Ascending aorta (tissue), 2 donors: ENCODE data around the gene NRL. TPM values are rescaled to one million over a fixed set of nuclear protein-coding genes. Genes with fewer than 3 reads are reported as not detected.

Experiments
- DNase-seq, 2 donors: peaks; one replicate each; pipeline ENCODE4 v3.0.0-alpha.2; 2019; ENCODE audit warnings: low spot score in 2 of 2
- H3K27ac ChIP-seq, 2 donors: fragments of 200-600 bp; sonication (generic); one replicate each; pipeline ENCODE4 v1.5.1; 2016 to 2017; ENCODE audit warnings: mild to moderate bottlenecking in 1 of 2
- H3K27me3 ChIP-seq: fragments of 200-600 bp; sonication (generic); one replicate; pipeline ENCODE4 v1.5.1; 2017
- H3K36me3 ChIP-seq, 2 donors: fragments of 200-600 bp; sonication (generic); one replicate each; pipeline ENCODE4 v1.5.1; 2016
- H3K4me1 ChIP-seq, 2 donors: fragments of 200-600 bp; sonication (generic); one replicate each; pipeline ENCODE4 v1.5.1; 2016 to 2017; ENCODE audit warnings: mild to moderate bottlenecking in 1 of 2
- H3K4me3 ChIP-seq, 2 donors: fragments of 200-600 bp; sonication (generic); one replicate each; pipeline ENCODE4 v1.5.1; 2016 to 2017; ENCODE audit warnings: mild to moderate bottlenecking in 1 of 2
- H3K9me3 ChIP-seq, 2 donors: fragments of 200-600 bp; sonication (generic); one replicate each; pipeline ENCODE4 v1.5.1; 2016
- intact Hi-C: fragments of 100-400 bp; cut with DNase I; formaldehyde crosslinking; loops from one replicate; pipeline ENCODE4 v1.15.1; 2023
- total RNA-seq: library from RNA; depleted of rRNA; stranded (reverse); fragments of >200 nt; gene quantifications from one replicate; pipeline ENCODE4 v1.1.0, GENCODE V29; 2016
- TF ChIP-seq, protein P1 (sequence below), 3 experiments: fragments of 200-600 bp in 2 of 3; fragments of 450-650 bp in 1 of 3; sonication (generic) in 2 of 3; IDR thresholded peaks; one replicate each; pipeline ENCODE4 v1.5.1; 2016 to 2019; ENCODE audit warnings: antibody characterized with exemption in 3 of 3, mild to moderate bottlenecking in 1 of 3, moderate library complexity in 1 of 3

Gene NRL
- total RNA-seq, 1 donor from 2014 or later = not detected

DNA sequence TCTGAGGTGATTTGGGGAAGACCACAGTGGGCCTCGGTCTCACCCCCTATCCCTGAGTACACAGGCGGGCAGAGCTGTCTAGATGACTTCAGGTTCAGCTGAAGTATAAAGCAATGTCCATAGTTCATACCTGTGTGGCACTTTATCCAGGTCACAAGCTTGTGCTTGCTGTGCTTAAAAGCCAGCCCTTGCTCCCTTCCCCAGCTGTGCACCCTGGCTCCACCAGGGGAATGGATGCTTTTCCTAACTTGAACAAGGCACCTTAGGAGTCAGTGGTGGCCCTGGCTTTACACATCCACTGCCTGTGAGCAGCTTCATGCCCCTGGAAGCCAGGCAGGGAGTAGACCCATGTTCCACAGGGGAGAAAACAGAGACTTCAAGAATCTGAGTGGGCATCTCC lies 57.5 kb downstream of the NRL start:
- H3K27ac ChIP-seq = no peak overlapping the region
- intact Hi-C loops = no loop called here
- DNase-seq = no peak

DNA sequence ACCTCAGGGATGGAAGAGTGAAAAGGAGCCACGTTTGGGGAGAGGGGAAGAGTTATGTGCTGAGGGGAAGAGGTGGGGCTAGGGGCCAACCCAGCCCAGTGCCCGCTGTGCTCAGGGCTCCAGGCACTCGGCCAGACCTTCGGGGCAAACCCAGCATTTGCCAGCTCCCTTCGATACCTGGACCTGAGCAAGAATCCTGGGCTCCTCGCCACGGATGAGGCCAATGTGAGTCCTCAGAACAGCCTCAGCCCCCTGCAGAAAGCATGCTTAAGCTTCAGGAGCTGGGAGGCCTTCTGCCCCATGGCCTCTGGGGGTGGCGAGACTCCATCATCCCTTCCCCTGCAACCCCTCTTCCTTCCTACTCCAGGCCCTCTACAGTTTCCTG lies 58.0 kb downstream of the NRL start:
- Histone ChIP-seq H3K27ac (no peak overlapping the region), H3K4me3 (no peak overlapping the region), H3K4me1 (peaks cover 5 to 8% of the 10 kb centered on the region in 2 donors), H3K9me3 (no peaks in the 10 kb centered on the region), H3K36me3 (no peaks in the 10 kb centered on the region), H3K27me3 (no peaks in the 10 kb centered on the region)
- intact Hi-C loops = no loop called here
- TF ChIP-seq, protein P1, sequence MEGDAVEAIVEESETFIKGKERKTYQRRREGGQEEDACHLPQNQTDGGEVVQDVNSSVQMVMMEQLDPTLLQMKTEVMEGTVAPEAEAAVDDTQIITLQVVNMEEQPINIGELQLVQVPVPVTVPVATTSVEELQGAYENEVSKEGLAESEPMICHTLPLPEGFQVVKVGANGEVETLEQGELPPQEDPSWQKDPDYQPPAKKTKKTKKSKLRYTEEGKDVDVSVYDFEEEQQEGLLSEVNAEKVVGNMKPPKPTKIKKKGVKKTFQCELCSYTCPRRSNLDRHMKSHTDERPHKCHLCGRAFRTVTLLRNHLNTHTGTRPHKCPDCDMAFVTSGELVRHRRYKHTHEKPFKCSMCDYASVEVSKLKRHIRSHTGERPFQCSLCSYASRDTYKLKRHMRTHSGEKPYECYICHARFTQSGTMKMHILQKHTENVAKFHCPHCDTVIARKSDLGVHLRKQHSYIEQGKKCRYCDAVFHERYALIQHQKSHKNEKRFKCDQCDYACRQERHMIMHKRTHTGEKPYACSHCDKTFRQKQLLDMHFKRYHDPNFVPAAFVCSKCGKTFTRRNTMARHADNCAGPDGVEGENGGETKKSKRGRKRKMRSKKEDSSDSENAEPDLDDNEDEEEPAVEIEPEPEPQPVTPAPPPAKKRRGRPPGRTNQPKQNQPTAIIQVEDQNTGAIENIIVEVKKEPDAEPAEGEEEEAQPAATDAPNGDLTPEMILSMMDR (IDR thresholded peaks at IDR 0.05) = no peak
- no peak for DNase-seq

More for the DNA sequence above, 57.5 kb downstream of the NRL start:
- Histone ChIP-seq H3K36me3 (no peaks in the 10 kb centered on the region), H3K27me3 (no peaks in the 10 kb centered on the region), H3K4me1 (peaks cover 2 to 4% of the 10 kb centered on the region in 2 donors), H3K4me3 (no peak overlapping the region), H3K9me3 (no peaks in the 10 kb centered on the region)
- TF ChIP-seq, protein P1 (IDR thresholded peaks at IDR 0.05) = no peak

DNA sequence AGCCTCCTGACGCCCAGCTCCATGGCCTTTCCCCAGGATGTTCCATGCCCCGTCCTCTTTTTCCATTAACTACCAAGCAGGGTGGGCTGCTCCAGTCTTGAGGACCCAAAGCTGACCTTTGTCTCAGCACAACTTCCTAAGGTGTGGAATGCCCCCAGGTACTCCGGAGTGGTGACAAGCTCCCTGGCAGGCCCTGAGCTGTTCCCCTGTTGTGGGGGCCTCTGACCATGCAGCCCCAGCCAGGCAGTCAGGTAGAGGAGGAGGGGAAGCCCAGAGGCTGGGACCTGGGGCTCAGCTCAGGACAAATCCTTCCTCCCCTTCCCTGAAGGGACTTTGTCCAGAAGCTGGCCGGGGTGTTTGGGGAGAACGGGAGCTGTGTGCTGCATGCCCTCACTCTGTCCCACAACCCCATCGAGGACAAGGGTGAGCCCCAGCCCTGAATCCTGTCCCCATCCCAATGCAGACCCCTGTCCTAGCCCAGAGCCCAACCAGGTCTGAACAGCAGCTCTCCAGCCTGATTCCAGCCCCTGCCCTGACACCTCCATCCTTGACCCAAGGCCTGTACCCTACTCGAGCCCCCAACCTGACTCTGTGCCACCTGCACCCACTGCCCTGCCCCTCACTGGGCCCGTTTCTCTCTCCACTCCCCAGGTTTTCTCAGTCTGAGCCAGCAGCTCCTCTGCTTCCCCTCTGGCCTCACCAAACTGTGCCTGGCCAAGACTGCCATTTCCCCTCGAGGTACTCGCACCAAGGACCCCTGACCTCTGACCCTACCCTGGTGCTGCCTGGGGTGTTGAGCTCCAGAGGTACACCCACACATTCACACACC lies 58.6 kb downstream of the NRL start:
- intact Hi-C loops = no loop called here
- DNase-seq = no peak
- TF ChIP-seq, protein P1 (IDR thresholded peaks at IDR 0.05) = no peak

DNA sequence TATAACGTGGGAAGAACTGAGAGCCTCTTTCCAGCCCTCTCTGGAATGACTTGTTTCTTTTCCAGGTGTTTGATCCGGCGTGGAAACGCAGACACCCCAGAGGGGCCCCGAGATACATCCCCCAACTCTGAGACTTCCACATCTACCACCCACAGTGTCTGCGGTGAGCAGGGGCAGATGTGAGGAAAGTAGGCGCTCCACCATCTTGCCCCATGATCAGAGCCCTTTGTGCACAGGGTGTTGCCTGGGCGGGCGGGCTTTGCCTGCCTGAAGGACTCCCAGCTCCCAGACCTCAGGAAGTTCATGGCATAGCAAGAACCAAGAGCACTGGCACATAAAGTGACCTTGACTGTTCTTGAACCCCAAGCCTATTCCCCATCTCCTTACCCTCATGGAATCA lies 60.1 kb downstream of the NRL start:
- Histone ChIP-seq H3K27ac (no peak overlapping the region), H3K4me3 (no peak overlapping the region), H3K4me1 (peaks cover 9 to 12% of the 10 kb centered on the region in 2 donors), H3K9me3 (no peaks in the 10 kb centered on the region), H3K36me3 (no peaks in the 10 kb centered on the region), H3K27me3 (no peaks in the 10 kb centered on the region)
- DNase-seq = peak in 1 of 2 donors; percentile 33
- TF ChIP-seq, protein P1 (IDR thresholded peaks at IDR 0.05) = no peak
- intact Hi-C loops = no loop called here

More for the DNA sequence above, 58.6 kb downstream of the NRL start:
- no peak overlapping the region for H3K4me3 ChIP-seq
- no peak overlapping the region for H3K27ac ChIP-seq
- H3K4me1 ChIP-seq = peaks cover 9 to 12% of the 10 kb centered on the region in 2 donors
- no peaks in the 10 kb centered on the region for H3K36me3 ChIP-seq
- H3K9me3 ChIP-seq = no peaks in the 10 kb centered on the region
- no peaks in the 10 kb centered on the region for H3K27me3 ChIP-seq

DNA sequence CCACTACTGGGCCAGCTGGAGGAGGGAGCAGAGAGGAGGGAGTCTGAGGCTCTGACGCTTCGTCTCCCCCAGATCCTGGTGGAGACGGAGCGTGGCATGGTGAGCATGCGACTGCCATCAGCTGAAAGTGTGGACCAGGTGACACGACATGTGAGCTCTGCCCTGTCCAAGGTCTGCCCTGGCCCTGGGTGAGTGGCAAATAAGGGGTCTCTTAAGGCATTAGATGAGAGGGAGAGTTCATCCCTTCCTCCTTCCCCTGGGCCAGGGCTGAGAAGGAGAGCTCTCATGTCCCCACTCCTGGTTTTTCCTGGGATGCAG lies 60.5 kb downstream of the NRL start:
- H3K4me3 ChIP-seq = no peak overlapping the region
- no peaks in the 10 kb centered on the region for H3K27me3 ChIP-seq
- TF ChIP-seq, protein P1 (IDR thresholded peaks at IDR 0.05) = no peak
- peak in 1 of 2 donors; percentile 49 for DNase-seq
- H3K4me1 ChIP-seq = peaks cover 9 to 12% of the 10 kb centered on the region in 2 donors
- H3K36me3 ChIP-seq = no peaks in the 10 kb centered on the region
- intact Hi-C loops = no loop called here
- H3K9me3 ChIP-seq = no peaks in the 10 kb centered on the region
- no peak overlapping the region for H3K27ac ChIP-seq
